GM18867 (cell line): ENCODE measurements around the gene PEX11A.

Source experiments
- ATAC-seq: cut with Tn5 transposase; IDR thresholded peaks from one replicate; pipeline ENCODE4 v1.9.1; 2021; ENCODE audit warnings: mild to moderate bottlenecking, moderate library complexity; ENCODE audit not compliant: unreplicated experiment

The PEX11A gene

DNA sequence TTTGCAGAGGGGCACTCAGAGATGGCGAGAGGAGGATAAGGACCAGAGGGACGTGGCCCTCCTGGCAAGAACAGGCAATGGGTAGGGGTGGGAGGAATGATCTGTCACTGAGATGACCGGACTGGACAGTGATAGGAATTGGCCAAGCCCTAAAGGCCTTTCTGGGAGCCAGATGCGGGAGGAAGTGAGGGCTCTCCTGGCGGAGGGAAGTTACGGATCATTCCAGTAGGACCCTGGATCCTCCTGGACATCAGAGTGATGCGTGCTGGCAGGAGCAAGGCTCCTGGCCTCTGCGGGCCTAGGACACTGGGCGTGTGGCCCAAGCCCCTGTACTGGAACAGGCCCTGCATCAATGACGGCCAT is 58.7 kb downstream of the PEX11A start:
- no peak for ATAC-seq
